Subcutaneous adipose tissue (tissue), 4 donors: ENCODE measurements around the gene RGS4. TPM values are rescaled to one million over a fixed set of nuclear protein-coding genes. Genes with fewer than 3 reads are reported as not detected.

ENCODE experiments used
- CTCF ChIP-seq: fragments of 450-650 bp; IDR thresholded peaks from one replicate; pipeline ENCODE4 v1.5.1; 2016; ENCODE audit warnings: low read depth, mild to moderate bottlenecking, control low read depth, antibody characterized with exemption, moderate library complexity
- total RNA-seq, 4 donors: library from RNA; depleted of rRNA; stranded (reverse); fragments of >200 nt; gene quantifications; one replicate each; pipeline ENCODE4 v1.1.0, GENCODE V29; 2016

RGS4 gene
- total RNA-seq, 4 donors from 2014 or later: 0.22 to 1.4 (median 0.82) TPM; not detected in 1

DNA sequence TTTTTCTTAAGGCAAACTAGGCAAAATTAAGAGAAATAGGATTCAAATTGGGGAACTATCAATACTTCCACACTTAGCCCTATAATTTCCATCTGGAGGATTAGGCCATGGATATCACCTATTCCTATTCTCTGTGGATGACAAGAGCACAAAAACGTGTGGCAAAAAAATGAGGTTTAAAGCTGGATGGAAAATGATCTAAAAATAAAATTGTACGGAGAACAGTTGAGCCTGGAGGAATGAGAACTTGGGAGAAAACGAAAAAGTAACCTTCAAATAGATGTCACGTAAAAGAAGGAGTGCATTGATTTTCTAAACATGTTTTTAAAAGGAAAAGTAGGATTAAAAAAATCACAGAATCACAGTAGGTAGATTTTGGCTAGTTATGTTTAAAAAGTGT lies 55.7 kb downstream of the RGS4 start:
- no peak for TF ChIP-seq CTCF

Other genes with a start within 250 kb of the RGS4 start
- gene CCDC190, start 208.2 kb upstream of the RGS4 start, total RNA-seq: not detected
- gene RGS5, start 133.6 kb downstream of the RGS4 start, total RNA-seq: 100 to 1,000 TPM in 2 of 4 donors, 10 to 100 TPM in 2; 27.4 to 180 (median 93.0) TPM